Loucy (cell line): ENCODE results near the gene FGGY.

ENCODE experiments used
- H2AFZ ChIP-seq: fragments of 200-600 bp; sonication (generic); 2 replicates; pipeline ENCODE4 v1.6.0; 2016; ENCODE audit warnings: antibody characterized with exemption, mild to moderate bottlenecking, low read length, moderate library complexity
- H3F3A ChIP-seq: fragments of 200-600 bp; 2 replicates; pipeline ENCODE4 v1.6.0; 2016; ENCODE audit warnings: antibody characterized with exemption, low read depth, mild to moderate bottlenecking
- H3K27me3 ChIP-seq: fragments of 200-600 bp; sonication (generic); 2 replicates; pipeline ENCODE4 v1.6.1; 2014; ENCODE audit warnings: low read length, mild to moderate bottlenecking; ENCODE audit not compliant: insufficient read depth, poor library complexity, severe bottlenecking
- H3K36me3 ChIP-seq: fragments of 200-600 bp; sonication (generic); 2 replicates; pipeline ENCODE4 v1.6.1; 2016; ENCODE audit warnings: low read length; ENCODE audit not compliant: insufficient read depth
- H3K4me1 ChIP-seq: fragments of 200-600 bp; sonication (generic); 2 replicates; pipeline ENCODE4 v1.5.1; 2014; ENCODE audit warnings: low read length, mild to moderate bottlenecking; ENCODE audit not compliant: insufficient read depth, poor library complexity, severe bottlenecking
- H3K4me2 ChIP-seq: fragments of 200-600 bp; sonication (generic); 2 replicates; pipeline ENCODE4 v1.6.0; 2014; ENCODE audit warnings: antibody characterized with exemption, low read length, low read depth, mild to moderate bottlenecking; ENCODE audit not compliant: poor library complexity, severe bottlenecking
- H3K4me3 ChIP-seq: fragments of 200-600 bp; sonication (generic); 2 replicates; pipeline ENCODE4 v1.5.1; 2014; ENCODE audit warnings: low read length, mild to moderate bottlenecking, mixed read lengths; ENCODE audit not compliant: poor library complexity, severe bottlenecking
- H3K79me2 ChIP-seq: fragments of 200-600 bp; sonication (generic); 2 replicates; pipeline ENCODE4 v1.6.1; 2014; ENCODE audit warnings: low read length; ENCODE audit not compliant: insufficient read depth
- H3K9ac ChIP-seq: fragments of 200-600 bp; sonication (generic); 2 replicates; pipeline ENCODE4 v1.6.0; 2014; ENCODE audit warnings: mild to moderate bottlenecking, low read depth, low read length, moderate library complexity; ENCODE audit not compliant: poor library complexity, severe bottlenecking
- H3K9me2 ChIP-seq: fragments of 200-600 bp; sonication (generic); replicated peaks from 2 replicates; pipeline ENCODE4 v1.6.1; 2016; ENCODE audit warnings: low read depth, low read length, mixed read lengths
- H3K9me3 ChIP-seq: fragments of 200-600 bp; sonication (generic); 2 replicates; pipeline ENCODE4 v1.6.1; 2014; ENCODE audit warnings: mild to moderate bottlenecking, antibody characterized with exemption, low read length, low read depth; ENCODE audit not compliant: insufficient read depth
- H4K20me1 ChIP-seq: fragments of 200-600 bp; sonication (generic); 2 replicates; pipeline ENCODE4 v1.6.0; 2014; ENCODE audit warnings: antibody characterized with exemption, low read length, mild to moderate bottlenecking; ENCODE audit not compliant: insufficient read depth, poor library complexity, severe bottlenecking
- CTCF ChIP-seq: fragments of 200-600 bp; sonication (generic); conservative IDR thresholded peaks from 2 replicates; pipeline ENCODE4 v1.5.1; 2014; ENCODE audit warnings: mild to moderate bottlenecking, antibody characterized with exemption, low read length
- EZH2phosphoT487 ChIP-seq: fragments of 200-600 bp; IDR thresholded peaks from 2 replicates; pipeline ENCODE4 v1.6.1; 2018; ENCODE audit warnings: antibody characterized with exemption, mild to moderate bottlenecking, moderate library complexity, borderline replicate concordance

The FGGY gene

GRCh38 chr1:59673573-59674450 is 376.9 kb downstream of the FGGY start:
- H3K36me3 ChIP-seq: no peaks in the 10 kb centered on the region
- no peaks in the 10 kb centered on the region for H3K27me3 ChIP-seq
- peaks cover 17% of the 10 kb centered on the region for H3K4me1 ChIP-seq
- no peaks in the 10 kb centered on the region for H3K9me2 ChIP-seq
- H3K9me3 ChIP-seq: no peaks in the 10 kb centered on the region
- no peaks in the 10 kb centered on the region for H3K79me2 ChIP-seq
- no peak for TF ChIP-seq EZH2phosphoT487
- H3K4me3 ChIP-seq: no peak overlapping the region
- no peak overlapping the region for H3K4me2 ChIP-seq
- H2AFZ ChIP-seq: no peak overlapping the region
- H3F3A ChIP-seq: no peaks in the 10 kb centered on the region
- H3K9ac ChIP-seq: no peak overlapping the region
- no peaks in the 10 kb centered on the region for H4K20me1 ChIP-seq

DNA sequence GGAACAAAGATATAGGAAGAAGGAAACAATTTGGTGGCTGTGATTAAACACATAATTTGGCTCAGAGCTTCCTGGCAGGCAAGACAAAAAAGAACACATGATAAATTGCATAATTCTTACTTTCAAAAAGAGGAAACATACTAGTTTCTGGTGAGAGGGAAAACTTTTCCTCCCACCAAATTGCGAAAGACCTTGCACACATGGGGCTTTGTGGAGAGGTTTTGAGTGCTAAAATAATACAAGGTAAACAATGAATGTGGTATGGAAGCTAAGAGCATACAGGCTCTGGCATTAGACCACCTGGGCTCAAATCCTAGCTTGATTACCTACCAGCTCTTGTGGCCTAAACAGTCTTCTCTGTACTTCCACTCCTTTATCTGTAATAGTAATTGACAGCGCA is 377.7 kb downstream of the FGGY start:
- no peaks in the 10 kb centered on the region for H3K79me2 ChIP-seq
- peaks cover 18% of the 10 kb centered on the region for H3K4me1 ChIP-seq
- no peak overlapping the region for H3K4me3 ChIP-seq
- H2AFZ ChIP-seq: no peak overlapping the region
- H4K20me1 ChIP-seq: no peaks in the 10 kb centered on the region
- no peaks in the 10 kb centered on the region for H3K36me3 ChIP-seq
- no peaks in the 10 kb centered on the region for H3K27me3 ChIP-seq
- H3K9me3 ChIP-seq: no peaks in the 10 kb centered on the region
- H3K9ac ChIP-seq: no peak overlapping the region
- no peaks in the 10 kb centered on the region for H3F3A ChIP-seq
- H3K4me2 ChIP-seq: no peak overlapping the region
- H3K9me2 ChIP-seq: no peaks in the 10 kb centered on the region
- TF ChIP-seq CTCF: no peak
- no peak for TF ChIP-seq EZH2phosphoT487

DNA sequence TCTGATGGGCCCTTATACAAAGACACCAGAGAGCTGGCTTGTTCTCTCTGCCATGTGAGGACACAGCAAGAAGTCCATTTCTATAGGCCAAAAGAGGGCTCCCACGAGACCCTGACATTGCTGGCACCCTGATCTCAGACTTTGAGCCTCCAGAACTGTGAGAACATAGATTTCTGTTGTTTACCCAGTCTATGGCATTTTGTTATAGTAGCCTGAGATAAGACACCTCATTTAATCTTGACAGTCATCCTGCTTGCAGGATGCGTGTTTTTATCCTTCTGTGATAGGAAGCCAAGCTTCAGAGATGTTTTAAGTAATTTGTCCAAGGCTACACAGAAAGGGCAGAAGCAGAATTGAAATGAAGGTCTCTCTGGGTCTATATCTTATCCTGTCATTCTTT is 379.0 kb downstream of the FGGY start:
- Histone ChIP-seq H3K79me2 (no peaks in the 10 kb centered on the region), H3K9ac (no peak overlapping the region), H3K9me3 (no peaks in the 10 kb centered on the region), H3F3A (no peaks in the 10 kb centered on the region), H4K20me1 (no peaks in the 10 kb centered on the region), H2AFZ (no peak overlapping the region), H3K4me3 (no peak overlapping the region), H3K36me3 (no peaks in the 10 kb centered on the region), H3K4me2 (no peak overlapping the region), H3K4me1 (peaks cover 18% of the 10 kb centered on the region), H3K9me2 (no peaks in the 10 kb centered on the region), H3K27me3 (no peaks in the 10 kb centered on the region)
- no peak for TF ChIP-seq CTCF
- no peak for TF ChIP-seq EZH2phosphoT487

DNA sequence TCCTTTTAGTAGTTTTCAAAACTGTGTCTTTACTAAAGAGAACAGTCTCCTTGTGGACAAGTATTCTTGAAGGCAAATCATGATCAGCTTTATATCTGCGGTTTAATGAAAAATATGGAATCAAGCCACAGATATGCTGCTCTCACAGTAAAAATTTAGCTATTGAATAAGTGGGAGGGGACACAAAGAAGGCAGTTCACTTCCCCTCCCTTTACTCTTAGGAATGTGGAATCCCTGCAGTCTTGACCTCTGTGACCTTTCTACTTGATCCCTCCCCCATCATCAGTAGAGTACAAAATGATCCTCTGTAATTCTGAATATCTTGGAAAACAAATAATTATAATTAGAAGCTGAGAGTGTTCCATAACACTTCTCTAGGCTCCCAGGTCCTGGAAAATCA is 381.1 kb downstream of the FGGY start:
- H3K36me3 ChIP-seq: no peaks in the 10 kb centered on the region
- no peaks in the 10 kb centered on the region for H3K9me2 ChIP-seq
- no peak overlapping the region for H3K9ac ChIP-seq
- peaks cover 18% of the 10 kb centered on the region for H3K4me1 ChIP-seq
- no peaks in the 10 kb centered on the region for H3F3A ChIP-seq
- no peak overlapping the region for H3K4me2 ChIP-seq
- H3K4me3 ChIP-seq: no peak overlapping the region
- no peaks in the 10 kb centered on the region for H3K27me3 ChIP-seq
- no peak overlapping the region for H2AFZ ChIP-seq
- no peaks in the 10 kb centered on the region for H3K9me3 ChIP-seq
- H3K79me2 ChIP-seq: no peaks in the 10 kb centered on the region
- TF ChIP-seq CTCF (no peak), EZH2phosphoT487 (no peak)
- H4K20me1 ChIP-seq: no peaks in the 10 kb centered on the region
